Liver (tissue), 9 donors: ENCODE measurements around the gene ABCA13. TPM values are rescaled to one million over a fixed set of nuclear protein-coding genes. Genes with fewer than 3 reads are reported as not detected.

Experiments
- DNase-seq: peaks from one replicate; pipeline ENCODE4 v3.0.0-alpha.2; 2017; ENCODE audit warnings: low spot score
- H3K27ac ChIP-seq, 2 donors: one replicate each; pipeline ENCODE4 v1.7.0; 2013; ENCODE audit warnings: inconsistent platforms in 2 of 2, low read length in 2 of 2, control low read depth in 1 of 2, low read depth in 1 of 2, mild to moderate bottlenecking in 1 of 2
- H3K27me3 ChIP-seq, 4 donors: one replicate each; pipeline versions ENCODE4 v1.6.1 to v1.7.0; 2013; ENCODE audit warnings: low read length in 3 of 4, inconsistent platforms in 1 of 4, mild to moderate bottlenecking in 1 of 4, moderate library complexity in 1 of 4; ENCODE audit not compliant: control insufficient read depth in 4 of 4, insufficient read depth in 4 of 4
- H3K36me3 ChIP-seq, 4 donors: one replicate each; pipeline versions ENCODE4 v1.6.1 to v1.7.0; 2013; ENCODE audit warnings: low read length in 3 of 4, mild to moderate bottlenecking in 3 of 4, low read depth in 1 of 4, moderate library complexity in 1 of 4; ENCODE audit not compliant: control insufficient read depth in 4 of 4, insufficient read depth in 3 of 4
- H3K4me1 ChIP-seq, 4 donors: one replicate each; pipeline versions ENCODE4 v1.6.1 to v1.7.0; 2013; ENCODE audit warnings: low read length in 3 of 4, mild to moderate bottlenecking in 3 of 4, moderate library complexity in 1 of 4; ENCODE audit not compliant: control insufficient read depth in 4 of 4, insufficient read depth in 4 of 4
- H3K4me3 ChIP-seq, 3 donors: one replicate each; pipeline versions ENCODE4 v1.6.1 to v1.7.0; 2013; ENCODE audit warnings: low read length in 3 of 3, control low read depth in 1 of 3, low read depth in 1 of 3, mild to moderate bottlenecking in 1 of 3
- H3K9ac ChIP-seq, 2 donors: one replicate each; pipeline ENCODE4 v1.7.0; 2013; ENCODE audit warnings: low read length in 2 of 2, mild to moderate bottlenecking in 2 of 2, moderate library complexity in 2 of 2, control low read depth in 1 of 2, low read depth in 1 of 2
- H3K9me3 ChIP-seq, 4 donors: one replicate each; pipeline versions ENCODE4 v1.6.1 to v1.7.0; 2013; ENCODE audit warnings: low read length in 3 of 4; ENCODE audit not compliant: control insufficient read depth in 4 of 4
- EGR1 ChIP-seq, 2 donors: IDR thresholded peaks; 2 replicates each; pipeline ENCODE4 v1.6.1; 2016 to 2018; ENCODE audit warnings: antibody characterized with exemption in 2 of 2, low read depth in 2 of 2
- FOXA1 ChIP-seq: IDR thresholded peaks from 2 replicates; pipeline ENCODE4 v1.6.1; 2016; ENCODE audit warnings: antibody characterized with exemption
- FOXA2 ChIP-seq: IDR thresholded peaks from 2 replicates; pipeline ENCODE4 v1.6.1; 2016; ENCODE audit warnings: antibody characterized with exemption
- GABPA ChIP-seq, 2 donors: IDR thresholded peaks in 1 of 2; conservative IDR thresholded peaks in 1 of 2; 2 replicates each; pipeline ENCODE4 v1.6.1; 2016; ENCODE audit warnings: antibody characterized with exemption in 2 of 2, mild to moderate bottlenecking in 1 of 2, moderate library complexity in 1 of 2
- HNF4A ChIP-seq, 2 donors: conservative IDR thresholded peaks; 2 replicates each; pipeline ENCODE4 v1.6.1; 2016; ENCODE audit warnings: antibody characterized with exemption in 2 of 2, mild to moderate bottlenecking in 2 of 2
- HNF4G ChIP-seq: IDR thresholded peaks from 2 replicates; pipeline ENCODE4 v1.6.1; 2016; ENCODE audit warnings: antibody characterized with exemption
- JUND ChIP-seq, 2 donors: IDR thresholded peaks; 2 replicates each; pipeline ENCODE4 v1.6.1; 2016; ENCODE audit warnings: antibody characterized with exemption in 2 of 2
- NR2F2 ChIP-seq: IDR thresholded peaks from 2 replicates; pipeline ENCODE4 v1.6.1; 2016; ENCODE audit warnings: antibody characterized with exemption
- RAD21 ChIP-seq, 2 donors: IDR thresholded peaks; 2 replicates each; pipeline ENCODE4 v1.6.1; 2016; ENCODE audit warnings: antibody characterized with exemption in 2 of 2, mild to moderate bottlenecking in 2 of 2
- RXRA ChIP-seq, 2 donors: IDR thresholded peaks; 2 replicates each; pipeline ENCODE4 v1.6.1; 2017 to 2018; ENCODE audit warnings: antibody characterized with exemption in 2 of 2, mild to moderate bottlenecking in 1 of 2
- SP1 ChIP-seq: IDR thresholded peaks from 2 replicates; pipeline ENCODE4 v1.6.1; 2018; ENCODE audit warnings: antibody characterized with exemption, mild to moderate bottlenecking
- TAF1 ChIP-seq: conservative IDR thresholded peaks from 2 replicates; pipeline ENCODE4 v1.6.1; 2016; ENCODE audit warnings: antibody characterized with exemption, mild to moderate bottlenecking
- YY1 ChIP-seq: IDR thresholded peaks from 2 replicates; pipeline ENCODE4 v1.6.1; 2016; ENCODE audit warnings: antibody characterized with exemption, mild to moderate bottlenecking
- WGBS: extraction: QIAGEN DNeasy Blood & Tissue Kit; methylation state at CpG from one replicate; pipeline ENCODE4 v1.1.7; 2013; 5-methylcytosine and 5-hydroxymethylcytosine counted together
- polyA plus RNA-seq, 2 donors: library from polyadenylated mRNA; stranded (reverse) in 1 of 2; unstranded in 1 of 2; fragments of 200-250 nt in 1 of 2; fragments of >200 nt in 1 of 2; fragmentation: Nextera tagmentation in 1 of 2; extraction: Ambion mirVana in 1 of 2; gene quantifications; one replicate each; pipeline versions ENCODE4 v1.2.1 to v1.2.3, GENCODE V29; 2013 to 2015
- total RNA-seq, 2 donors: library from RNA; depleted of rRNA; stranded (reverse); fragments of >200 nt; gene quantifications; one replicate each; pipeline ENCODE4 v1.2.3, GENCODE V29; 2014
- TF ChIP-seq, protein P1 (sequence below): IDR thresholded peaks from 2 replicates; pipeline ENCODE4 v1.6.1; 2016; ENCODE audit warnings: antibody characterized with exemption, mild to moderate bottlenecking
- TF ChIP-seq, protein P2 (sequence below): IDR thresholded peaks from 2 replicates; pipeline ENCODE4 v1.6.1; 2016; ENCODE audit warnings: antibody characterized with exemption
- TF ChIP-seq, protein P3 (sequence below): IDR thresholded peaks from 2 replicates; pipeline ENCODE4 v1.6.1; 2016; ENCODE audit warnings: antibody characterized with exemption
- TF ChIP-seq, protein P4 (sequence below): IDR thresholded peaks from 2 replicates; pipeline ENCODE4 v1.6.1; 2016; ENCODE audit warnings: antibody characterized with exemption
- TF ChIP-seq, protein P5 (sequence below): fragments of 150-350 bp; IDR thresholded peaks from 2 replicates; pipeline ENCODE4 v1.5.1; 2017; ENCODE audit warnings: improper control_type of control experiment, low read depth, low read length; ENCODE audit not compliant: missing input control
- donor health status: healthy.
- donor health status: healthy.
- donor health status: healthy.
- donor health status: healthy.
- donor health status: healthy.

The ABCA13 gene
- total and polyA plus RNA-seq, 4 donors = 0.22 to 1.0 (median 0.66) TPM

DNA sequence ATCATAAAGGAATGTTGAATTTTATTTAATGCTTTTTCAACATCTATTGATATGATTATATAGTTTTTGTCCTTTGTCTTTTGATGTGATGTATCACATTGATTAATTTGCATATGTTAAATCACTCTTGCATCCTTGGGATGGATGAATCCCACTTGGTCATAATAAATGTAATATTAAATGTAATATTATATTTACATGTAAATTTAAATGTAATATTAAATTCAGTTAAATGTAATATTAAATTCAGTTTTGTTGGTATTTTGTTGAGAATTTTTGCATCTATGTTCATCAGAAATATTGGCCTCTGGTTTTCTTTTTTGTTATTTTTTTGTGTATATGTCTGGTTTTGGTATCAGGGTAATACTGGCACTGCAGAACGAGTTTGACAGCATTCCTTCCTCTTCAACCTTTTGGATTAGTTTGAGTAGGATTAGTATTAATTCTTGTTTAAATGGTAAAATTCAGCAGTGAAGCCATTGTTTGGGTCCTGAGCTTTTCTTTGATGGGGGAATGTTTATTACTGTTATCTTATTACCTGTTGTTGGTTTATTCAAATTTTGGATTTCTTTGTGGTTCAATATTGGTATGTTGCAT, 37.8 kb downstream of the ABCA13 start:
- H3K9ac ChIP-seq = no peak overlapping the region
- H3K4me1 ChIP-seq = no peaks in the 10 kb centered on the region
- H3K36me3 ChIP-seq = no peaks in the 10 kb centered on the region
- H3K4me3 ChIP-seq = no peak overlapping the region
- H3K27ac ChIP-seq = no peak overlapping the region
- peaks cover 0 to 2% (median 0%) of the 10 kb centered on the region in 4 donors for H3K27me3 ChIP-seq
- no peak for TF ChIP-seq RAD21 (IDR thresholded peaks at IDR 0.05)
- no peak for TF ChIP-seq TAF1
- TF ChIP-seq RXRA (IDR thresholded peaks at IDR 0.05) = no peak
- TF ChIP-seq NR2F2 = no peak
- TF ChIP-seq EGR1 (IDR thresholded peaks at IDR 0.05; ENCODE audit: low read depth in 2 of 2) = no peak
- TF ChIP-seq, protein P1, sequence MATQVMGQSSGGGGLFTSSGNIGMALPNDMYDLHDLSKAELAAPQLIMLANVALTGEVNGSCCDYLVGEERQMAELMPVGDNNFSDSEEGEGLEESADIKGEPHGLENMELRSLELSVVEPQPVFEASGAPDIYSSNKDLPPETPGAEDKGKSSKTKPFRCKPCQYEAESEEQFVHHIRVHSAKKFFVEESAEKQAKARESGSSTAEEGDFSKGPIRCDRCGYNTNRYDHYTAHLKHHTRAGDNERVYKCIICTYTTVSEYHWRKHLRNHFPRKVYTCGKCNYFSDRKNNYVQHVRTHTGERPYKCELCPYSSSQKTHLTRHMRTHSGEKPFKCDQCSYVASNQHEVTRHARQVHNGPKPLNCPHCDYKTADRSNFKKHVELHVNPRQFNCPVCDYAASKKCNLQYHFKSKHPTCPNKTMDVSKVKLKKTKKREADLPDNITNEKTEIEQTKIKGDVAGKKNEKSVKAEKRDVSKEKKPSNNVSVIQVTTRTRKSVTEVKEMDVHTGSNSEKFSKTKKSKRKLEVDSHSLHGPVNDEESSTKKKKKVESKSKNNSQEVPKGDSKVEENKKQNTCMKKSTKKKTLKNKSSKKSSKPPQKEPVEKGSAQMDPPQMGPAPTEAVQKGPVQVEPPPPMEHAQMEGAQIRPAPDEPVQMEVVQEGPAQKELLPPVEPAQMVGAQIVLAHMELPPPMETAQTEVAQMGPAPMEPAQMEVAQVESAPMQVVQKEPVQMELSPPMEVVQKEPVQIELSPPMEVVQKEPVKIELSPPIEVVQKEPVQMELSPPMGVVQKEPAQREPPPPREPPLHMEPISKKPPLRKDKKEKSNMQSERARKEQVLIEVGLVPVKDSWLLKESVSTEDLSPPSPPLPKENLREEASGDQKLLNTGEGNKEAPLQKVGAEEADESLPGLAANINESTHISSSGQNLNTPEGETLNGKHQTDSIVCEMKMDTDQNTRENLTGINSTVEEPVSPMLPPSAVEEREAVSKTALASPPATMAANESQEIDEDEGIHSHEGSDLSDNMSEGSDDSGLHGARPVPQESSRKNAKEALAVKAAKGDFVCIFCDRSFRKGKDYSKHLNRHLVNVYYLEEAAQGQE = no peak
- TF ChIP-seq FOXA2 = no peak
- no peak for TF ChIP-seq SP1
- TF ChIP-seq, protein P2, sequence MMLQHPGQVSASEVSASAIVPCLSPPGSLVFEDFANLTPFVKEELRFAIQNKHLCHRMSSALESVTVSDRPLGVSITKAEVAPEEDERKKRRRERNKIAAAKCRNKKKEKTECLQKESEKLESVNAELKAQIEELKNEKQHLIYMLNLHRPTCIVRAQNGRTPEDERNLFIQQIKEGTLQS = no peak
- TF ChIP-seq, protein P3, sequence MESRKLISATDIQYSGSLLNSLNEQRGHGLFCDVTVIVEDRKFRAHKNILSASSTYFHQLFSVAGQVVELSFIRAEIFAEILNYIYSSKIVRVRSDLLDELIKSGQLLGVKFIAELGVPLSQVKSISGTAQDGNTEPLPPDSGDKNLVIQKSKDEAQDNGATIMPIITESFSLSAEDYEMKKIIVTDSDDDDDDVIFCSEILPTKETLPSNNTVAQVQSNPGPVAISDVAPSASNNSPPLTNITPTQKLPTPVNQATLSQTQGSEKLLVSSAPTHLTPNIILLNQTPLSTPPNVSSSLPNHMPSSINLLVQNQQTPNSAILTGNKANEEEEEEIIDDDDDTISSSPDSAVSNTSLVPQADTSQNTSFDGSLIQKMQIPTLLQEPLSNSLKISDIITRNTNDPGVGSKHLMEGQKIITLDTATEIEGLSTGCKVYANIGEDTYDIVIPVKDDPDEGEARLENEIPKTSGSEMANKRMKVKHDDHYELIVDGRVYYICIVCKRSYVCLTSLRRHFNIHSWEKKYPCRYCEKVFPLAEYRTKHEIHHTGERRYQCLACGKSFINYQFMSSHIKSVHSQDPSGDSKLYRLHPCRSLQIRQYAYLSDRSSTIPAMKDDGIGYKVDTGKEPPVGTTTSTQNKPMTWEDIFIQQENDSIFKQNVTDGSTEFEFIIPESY = no peak
- TF ChIP-seq HNF4G = no peak
- no peak for TF ChIP-seq JUND (IDR thresholded peaks at IDR 0.05)
- no peak for TF ChIP-seq FOXA1
- no peak for TF ChIP-seq GABPA (IDR thresholded peaks at IDR 0.05 in 1 of 2, conservative IDR thresholded peaks at IDR 0.05 in 1 of 2)
- TF ChIP-seq, protein P4, sequence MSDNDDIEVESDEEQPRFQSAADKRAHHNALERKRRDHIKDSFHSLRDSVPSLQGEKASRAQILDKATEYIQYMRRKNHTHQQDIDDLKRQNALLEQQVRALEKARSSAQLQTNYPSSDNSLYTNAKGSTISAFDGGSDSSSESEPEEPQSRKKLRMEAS = no peak
- TF ChIP-seq HNF4A (conservative IDR thresholded peaks at IDR 0.05) = no peak
- no peak for TF ChIP-seq YY1
- DNase-seq = no peak
- whole genome bisulfite sequencing = 67% methylated on average over 1 of the region's 1 CpG
- H3K9me3 ChIP-seq = no peaks in the 10 kb centered on the region

DNA sequence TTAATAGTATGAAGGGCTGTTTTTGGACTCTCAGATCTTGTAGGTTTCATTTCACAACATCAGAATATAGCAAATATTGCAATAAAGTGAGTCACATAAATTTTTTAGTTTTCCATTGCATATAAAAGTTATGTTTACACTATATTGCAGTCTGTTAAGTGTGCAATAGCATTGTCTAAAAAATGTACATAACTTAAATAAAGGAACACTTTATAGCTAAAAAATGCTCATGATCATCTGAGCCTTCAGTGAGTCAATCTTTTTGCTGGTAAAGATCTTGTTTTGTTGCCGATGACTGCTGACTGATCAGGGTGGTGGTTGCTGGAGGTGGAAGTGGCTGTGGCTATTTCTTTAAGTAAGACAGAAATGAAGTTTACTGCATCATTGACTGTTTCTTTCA, 42.0 kb downstream of the ABCA13 start:
- Histone ChIP-seq H3K4me3 (no peak overlapping the region), H3K4me1 (no peaks in the 10 kb centered on the region), H3K27me3 (peaks cover 0 to 2% (median 0%) of the 10 kb centered on the region in 4 donors), H3K9me3 (no peaks in the 10 kb centered on the region), H3K36me3 (no peaks in the 10 kb centered on the region), H3K27ac (no peak overlapping the region), H3K9ac (no peak overlapping the region)
- DNase-seq = no peak
- TF ChIP-seq, protein P3 = no peak
- TF ChIP-seq, protein P5, sequence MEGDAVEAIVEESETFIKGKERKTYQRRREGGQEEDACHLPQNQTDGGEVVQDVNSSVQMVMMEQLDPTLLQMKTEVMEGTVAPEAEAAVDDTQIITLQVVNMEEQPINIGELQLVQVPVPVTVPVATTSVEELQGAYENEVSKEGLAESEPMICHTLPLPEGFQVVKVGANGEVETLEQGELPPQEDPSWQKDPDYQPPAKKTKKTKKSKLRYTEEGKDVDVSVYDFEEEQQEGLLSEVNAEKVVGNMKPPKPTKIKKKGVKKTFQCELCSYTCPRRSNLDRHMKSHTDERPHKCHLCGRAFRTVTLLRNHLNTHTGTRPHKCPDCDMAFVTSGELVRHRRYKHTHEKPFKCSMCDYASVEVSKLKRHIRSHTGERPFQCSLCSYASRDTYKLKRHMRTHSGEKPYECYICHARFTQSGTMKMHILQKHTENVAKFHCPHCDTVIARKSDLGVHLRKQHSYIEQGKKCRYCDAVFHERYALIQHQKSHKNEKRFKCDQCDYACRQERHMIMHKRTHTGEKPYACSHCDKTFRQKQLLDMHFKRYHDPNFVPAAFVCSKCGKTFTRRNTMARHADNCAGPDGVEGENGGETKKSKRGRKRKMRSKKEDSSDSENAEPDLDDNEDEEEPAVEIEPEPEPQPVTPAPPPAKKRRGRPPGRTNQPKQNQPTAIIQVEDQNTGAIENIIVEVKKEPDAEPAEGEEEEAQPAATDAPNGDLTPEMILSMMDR = no peak
- TF ChIP-seq, protein P4 = no peak
- no peak for TF ChIP-seq TAF1
- TF ChIP-seq RXRA (IDR thresholded peaks at IDR 0.05) = no peak
- TF ChIP-seq FOXA2 = no peak
- TF ChIP-seq EGR1 (IDR thresholded peaks at IDR 0.05; ENCODE audit: low read depth in 2 of 2) = no peak
- TF ChIP-seq HNF4G = no peak
- TF ChIP-seq RAD21 (IDR thresholded peaks at IDR 0.05) = no peak
- TF ChIP-seq HNF4A (conservative IDR thresholded peaks at IDR 0.05) = no peak
- no peak for TF ChIP-seq NR2F2
- 84% methylated on average over 1 of the region's 1 CpG for WGBS
